ENCODE measurements around the gene PGPEP1.

The PGPEP1 gene

GRCh38 chr19:18308948-18309325 is 31.5 kb upstream of the PGPEP1 start:
- no peaks in the 10 kb centered on the region for H3K36me3 ChIP-seq (ENCODE audit: insufficient read depth, low read length)
- H3K27ac ChIP-seq (ENCODE audit: low read depth, low read length), result no peak overlapping the region
- H3K27me3 ChIP-seq (ENCODE audit: insufficient read depth, low read length), result no peaks in the 10 kb centered on the region
- H3K4me3 ChIP-seq (ENCODE audit: low read depth, low read length), result no peak overlapping the region
- no peak overlapping the region for H2AFZ ChIP-seq (ENCODE audit: low read length, unreplicated experiment)
- H3K79me2 ChIP-seq (ENCODE audit: control insufficient read depth, insufficient read depth, low read length, unreplicated experiment), result no peaks in the 10 kb centered on the region
- H3K4me1 ChIP-seq (ENCODE audit: control insufficient read depth, insufficient read depth, low read length, unreplicated experiment), result peaks cover 16% of the 10 kb centered on the region

GRCh38 chr19:18309525-18310064 is 30.8 kb upstream of the PGPEP1 start:
- no peak overlapping the region for H3K27ac ChIP-seq (ENCODE audit: low read depth, low read length)
- no peaks in the 10 kb centered on the region for H3K79me2 ChIP-seq (ENCODE audit: control insufficient read depth, insufficient read depth, low read length, unreplicated experiment)
- no peak overlapping the region for H3K4me3 ChIP-seq (ENCODE audit: low read depth, low read length)
- no peaks in the 10 kb centered on the region for H3K36me3 ChIP-seq (ENCODE audit: insufficient read depth, low read length)
- H3K27me3 ChIP-seq (ENCODE audit: insufficient read depth, low read length), result no peaks in the 10 kb centered on the region
- H2AFZ ChIP-seq (ENCODE audit: low read length, unreplicated experiment), result no peak overlapping the region
- peaks cover 10% of the 10 kb centered on the region for H3K4me1 ChIP-seq (ENCODE audit: control insufficient read depth, insufficient read depth, low read length, unreplicated experiment)

GRCh38 chr19:18310118-18310909 is 30.1 kb upstream of the PGPEP1 start:
- Histone ChIP-seq H3K79me2 (ENCODE audit: control insufficient read depth, insufficient read depth, low read length, unreplicated experiment) (no peaks in the 10 kb centered on the region), H3K4me3 (ENCODE audit: low read depth, low read length) (no peak overlapping the region), H2AFZ (ENCODE audit: low read length, unreplicated experiment) (no peak overlapping the region), H3K36me3 (ENCODE audit: insufficient read depth, low read length) (no peaks in the 10 kb centered on the region), H3K4me1 (ENCODE audit: control insufficient read depth, insufficient read depth, low read length, unreplicated experiment) (peaks cover 3% of the 10 kb centered on the region), H3K27me3 (ENCODE audit: insufficient read depth, low read length) (no peaks in the 10 kb centered on the region), H3K27ac (ENCODE audit: low read depth, low read length) (no peak overlapping the region)

- Histone ChIP-seq H3K79me2 (ENCODE audit: control insufficient read depth, insufficient read depth, low read length, unreplicated experiment) (no peaks in the 10 kb centered on the region), H3K4me1 (ENCODE audit: control insufficient read depth, insufficient read depth, low read length, unreplicated experiment) (no peaks in the 10 kb centered on the region), H3K36me3 (ENCODE audit: insufficient read depth, low read length) (no peaks in the 10 kb centered on the region), H2AFZ (ENCODE audit: low read length, unreplicated experiment) (no peak overlapping the region), H3K27me3 (ENCODE audit: insufficient read depth, low read length) (no peaks in the 10 kb centered on the region), H3K27ac (ENCODE audit: low read depth, low read length) (no peak overlapping the region), H3K4me3 (ENCODE audit: low read depth, low read length) (no peak overlapping the region)
Observed at GRCh38 chr19:18310966-18311365, 29.4 kb upstream of the PGPEP1 start.

- Histone ChIP-seq H3K27me3 (ENCODE audit: insufficient read depth, low read length) (no peaks in the 10 kb centered on the region), H2AFZ (ENCODE audit: low read length, unreplicated experiment) (no peak overlapping the region), H3K4me1 (ENCODE audit: control insufficient read depth, insufficient read depth, low read length, unreplicated experiment) (no peaks in the 10 kb centered on the region), H3K4me3 (ENCODE audit: low read depth, low read length) (no peak overlapping the region), H3K79me2 (ENCODE audit: control insufficient read depth, insufficient read depth, low read length, unreplicated experiment) (no peaks in the 10 kb centered on the region), H3K36me3 (ENCODE audit: insufficient read depth, low read length) (no peaks in the 10 kb centered on the region), H3K27ac (ENCODE audit: low read depth, low read length) (no peak overlapping the region)
Observed at GRCh38 chr19:18311502-18312091, 28.8 kb upstream of the PGPEP1 start.

- no peaks in the 10 kb centered on the region for H3K36me3 ChIP-seq (ENCODE audit: insufficient read depth, low read length)
Observed at GRCh38 chr19:18312092-18312534, 28.3 kb upstream of the PGPEP1 start.

GRCh38 chr19:18313398-18313797 is 27.0 kb upstream of the PGPEP1 start:
- Histone ChIP-seq H3K27ac (ENCODE audit: low read depth, low read length) (no peak overlapping the region), H3K27me3 (ENCODE audit: insufficient read depth, low read length) (no peaks in the 10 kb centered on the region), H3K36me3 (ENCODE audit: insufficient read depth, low read length) (no peaks in the 10 kb centered on the region), H3K4me3 (ENCODE audit: low read depth, low read length) (no peak overlapping the region), H2AFZ (ENCODE audit: low read length, unreplicated experiment) (no peak overlapping the region), H3K79me2 (ENCODE audit: control insufficient read depth, insufficient read depth, low read length, unreplicated experiment) (peaks cover 1% of the 10 kb centered on the region), H3K4me1 (ENCODE audit: control insufficient read depth, insufficient read depth, low read length, unreplicated experiment) (no peaks in the 10 kb centered on the region)

More at GRCh38 chr19:18312092-18312534, 28.3 kb upstream of the PGPEP1 start:
- no peaks in the 10 kb centered on the region for H3K27me3 ChIP-seq (ENCODE audit: insufficient read depth, low read length)
- no peak overlapping the region for H3K4me3 ChIP-seq (ENCODE audit: low read depth, low read length)
- no peaks in the 10 kb centered on the region for H3K4me1 ChIP-seq (ENCODE audit: control insufficient read depth, insufficient read depth, low read length, unreplicated experiment)
- H3K79me2 ChIP-seq (ENCODE audit: control insufficient read depth, insufficient read depth, low read length, unreplicated experiment), result no peaks in the 10 kb centered on the region
- H3K27ac ChIP-seq (ENCODE audit: low read depth, low read length), result no peak overlapping the region
- no peak overlapping the region for H2AFZ ChIP-seq (ENCODE audit: low read length, unreplicated experiment)

GRCh38 chr19:18317961-18318800 is 22.2 kb upstream of the PGPEP1 start:
- H2AFZ ChIP-seq (ENCODE audit: low read length, unreplicated experiment), result no peak overlapping the region
- H3K4me3 ChIP-seq (ENCODE audit: low read depth, low read length), result no peak overlapping the region
- H3K36me3 ChIP-seq (ENCODE audit: insufficient read depth, low read length), result no peaks in the 10 kb centered on the region
- H3K4me1 ChIP-seq (ENCODE audit: control insufficient read depth, insufficient read depth, low read length, unreplicated experiment), result peaks cover 14% of the 10 kb centered on the region
- no peak overlapping the region for H3K27ac ChIP-seq (ENCODE audit: low read depth, low read length)
- H3K27me3 ChIP-seq (ENCODE audit: insufficient read depth, low read length), result no peaks in the 10 kb centered on the region
- H3K79me2 ChIP-seq (ENCODE audit: control insufficient read depth, insufficient read depth, low read length, unreplicated experiment), result peaks cover 38% of the 10 kb centered on the region

- peaks cover 38% of the 10 kb centered on the region for H3K79me2 ChIP-seq (ENCODE audit: control insufficient read depth, insufficient read depth, low read length, unreplicated experiment)
- H3K4me1 ChIP-seq (ENCODE audit: control insufficient read depth, insufficient read depth, low read length, unreplicated experiment), result peaks cover 14% of the 10 kb centered on the region
- no peaks in the 10 kb centered on the region for H3K36me3 ChIP-seq (ENCODE audit: insufficient read depth, low read length)
- no peak overlapping the region for H2AFZ ChIP-seq (ENCODE audit: low read length, unreplicated experiment)
- no peak overlapping the region for H3K4me3 ChIP-seq (ENCODE audit: low read depth, low read length)
- no peak overlapping the region for H3K27ac ChIP-seq (ENCODE audit: low read depth, low read length)
- no peaks in the 10 kb centered on the region for H3K27me3 ChIP-seq (ENCODE audit: insufficient read depth, low read length)
Observed at GRCh38 chr19:18319591-18320135, 20.7 kb upstream of the PGPEP1 start.

Data from ACC112 (cell line).